NCI-H187 treated with DMSO at 0.1 percent for 48 hours (cell line): ENCODE measurements around the gene ARMCX5.

Experiments used
- DNase-seq: peaks from one replicate; lab custom pipeline; 2025; lab: John Stamatoyannopoulos, UW

ARMCX5 gene

GRCh38 chrX:102599084-102599950 is at the start of gene ARMCX5:
Gene ARMCX5 (plus strand): TSS chrX:102599515. CDS start chrX:102602142, 2,627 bp downstream.
- peak; percentile 78 for DNase-seq

GRCh38 chrX:102558607-102559006 is 40.7 kb upstream of the ARMCX5 start:
- DNase-seq, result no peak

GRCh38 chrX:102560423-102561068 is 38.8 kb upstream of the ARMCX5 start:
- DNase-seq, result no peak

DNA sequence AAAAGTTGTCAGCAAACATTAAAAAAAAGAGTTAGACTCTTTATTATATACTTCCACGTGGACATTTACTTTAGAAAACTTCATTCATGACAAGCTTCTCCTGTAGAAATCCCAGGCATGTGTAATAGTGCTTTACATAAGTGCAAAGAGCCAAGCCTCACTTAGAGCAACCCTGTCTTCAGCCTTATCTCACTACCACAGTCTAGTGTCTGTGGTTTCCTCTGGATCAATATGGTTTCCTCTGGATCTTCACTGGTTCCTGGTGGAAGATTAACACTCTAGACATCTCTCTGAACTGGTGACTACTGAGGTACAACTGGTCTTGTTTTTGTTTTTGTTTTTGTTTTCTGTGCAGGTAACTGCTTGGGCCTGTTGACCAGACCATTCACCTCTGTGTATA is 18.4 kb upstream of the ARMCX5 start:
- no peak for DNase-seq

DNA sequence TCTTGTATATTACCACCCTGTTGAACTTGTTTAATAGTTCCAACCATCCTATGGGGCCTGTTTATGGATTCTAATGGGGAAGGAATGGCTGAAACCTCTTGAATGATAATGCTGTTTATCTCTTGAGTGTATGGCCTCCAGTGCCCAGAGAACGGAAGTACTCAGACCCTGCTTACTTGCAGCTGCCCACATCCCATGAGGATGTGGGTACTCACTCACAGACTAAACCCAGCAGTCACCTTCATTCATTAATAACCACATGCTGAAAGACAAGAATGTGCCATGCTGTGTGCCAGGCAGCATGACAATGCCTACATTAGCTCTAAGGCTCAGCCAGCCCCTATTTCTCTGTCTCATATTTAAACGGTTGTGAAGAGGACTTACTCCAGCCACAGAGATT is 5.9 kb upstream of the ARMCX5 start:
- no peak for DNase-seq

DNA sequence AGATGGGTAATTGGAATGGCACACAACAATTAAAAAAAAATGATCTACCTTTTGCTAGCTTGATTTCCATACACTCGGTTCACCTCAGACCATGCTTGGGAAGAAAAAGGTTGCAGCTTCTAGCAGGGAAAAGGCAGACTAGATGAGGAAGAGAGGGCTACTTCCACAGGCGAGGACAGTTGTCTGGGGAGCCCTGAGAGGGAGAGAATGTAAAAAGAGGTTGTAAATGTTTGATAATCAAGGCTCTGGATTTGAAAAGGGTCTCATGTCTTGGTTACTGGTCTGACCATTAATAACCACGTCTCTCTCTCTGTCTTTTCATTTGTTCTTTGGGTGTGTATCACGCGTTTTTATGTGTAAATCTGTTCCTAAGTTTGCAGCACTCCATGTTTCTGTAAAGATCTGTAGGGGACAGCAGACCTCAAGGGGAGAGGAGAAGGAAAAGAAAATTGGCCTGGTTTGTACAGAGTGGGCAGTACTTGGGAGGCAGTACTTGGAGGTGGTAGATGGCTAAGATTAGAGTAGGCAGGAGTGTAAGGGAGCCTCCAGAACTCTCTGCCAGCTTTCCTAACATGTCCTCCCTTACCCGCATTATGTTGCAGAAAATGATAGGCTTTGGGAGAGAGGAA is 750 bp downstream of the ARMCX5 start:
- DNase-seq, result no peak

DNA sequence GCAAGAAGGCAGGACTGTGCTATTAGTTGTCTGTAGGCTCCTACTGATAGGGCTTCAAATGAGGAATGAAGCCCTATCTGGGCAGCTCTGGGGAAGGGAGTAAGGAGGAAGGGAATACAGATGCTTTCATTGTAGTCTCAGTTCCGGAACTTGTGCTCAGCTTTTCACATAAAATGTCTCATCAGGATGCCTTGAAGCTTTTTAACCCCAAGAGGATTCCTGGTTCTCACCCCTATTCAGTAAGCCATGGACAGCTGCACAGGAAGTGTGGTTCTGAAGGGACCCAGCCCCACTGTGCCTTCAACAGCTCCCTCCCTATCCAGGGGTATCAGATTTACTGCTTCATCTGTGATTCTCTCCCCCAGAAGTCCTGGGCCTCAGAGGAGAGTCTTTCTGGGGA is 5.0 kb downstream of the ARMCX5 start:
- DNase-seq, result no peak

- DNase-seq, result no peak
These were observed 6.8 kb downstream of the ARMCX5 start for GRCh38 chrX:102606115-102606514.

GRCh38 chrX:102610905-102611304 is 11.6 kb downstream of the ARMCX5 start:
- no peak for DNase-seq

DNA sequence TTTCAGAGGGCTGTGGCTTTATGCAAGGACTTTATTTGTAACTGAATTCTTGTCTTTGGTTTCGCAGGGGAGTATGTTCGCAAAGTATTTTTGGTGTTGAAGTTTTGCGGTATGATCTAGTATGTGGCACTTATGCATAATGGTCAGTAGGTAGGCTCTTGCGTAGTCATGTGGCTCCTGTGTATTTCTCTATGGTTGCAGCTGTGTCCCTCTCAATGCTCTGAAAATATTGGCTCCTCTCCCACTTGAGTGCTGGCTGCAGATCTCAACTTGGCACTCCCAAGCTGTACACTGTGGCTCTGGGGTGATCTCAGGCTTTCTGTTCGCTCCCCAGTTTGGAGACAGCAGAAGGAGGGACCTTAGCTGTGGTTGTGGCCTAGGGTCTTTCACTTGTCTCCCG is 24.8 kb downstream of the ARMCX5 start:
- no peak for DNase-seq

DNA sequence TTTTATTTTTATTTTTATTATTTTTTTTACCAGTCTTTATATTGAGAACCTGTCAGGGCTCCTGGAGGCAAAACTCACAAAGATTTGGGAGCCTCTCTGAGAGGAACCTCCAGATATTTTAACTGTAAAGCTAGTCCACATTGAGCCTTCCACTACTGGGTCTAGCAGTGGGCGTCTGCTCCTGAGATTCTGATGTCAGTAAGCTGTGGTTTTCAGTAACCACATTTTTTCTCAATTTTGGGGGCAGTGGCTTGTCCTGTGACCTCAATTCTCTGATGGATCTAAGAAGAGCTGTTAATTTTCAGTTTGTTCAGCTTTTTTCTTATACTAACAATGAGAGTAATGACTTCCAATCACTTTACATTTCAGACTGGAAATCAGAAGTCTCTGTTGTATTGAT is 28.3 kb downstream of the ARMCX5 start:
- DNase-seq, result no peak

DNA sequence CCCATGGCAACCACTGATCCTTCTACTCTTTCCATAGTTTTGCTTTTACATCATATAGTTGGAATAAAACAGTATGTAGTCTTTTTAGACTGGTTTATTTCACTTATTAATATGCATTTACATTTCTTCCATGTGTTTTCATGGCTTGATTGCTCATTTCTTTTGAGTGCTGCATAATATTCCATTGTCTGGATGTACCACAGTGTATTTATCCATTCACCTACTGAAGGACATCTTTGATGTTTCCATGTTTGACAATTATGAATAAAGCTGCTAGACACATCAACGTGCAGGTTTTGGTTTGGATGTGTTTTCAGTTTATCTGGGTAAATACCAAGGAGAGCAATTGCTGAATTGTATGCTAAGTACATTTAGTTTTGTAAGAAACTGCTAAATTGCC is 38.2 kb downstream of the ARMCX5 start:
- no peak for DNase-seq

GRCh38 chrX:102650903-102651241 is 51.6 kb downstream of the ARMCX5 start:
- no peak for DNase-seq

- DNase-seq, result no peak
These were observed 52.1 kb downstream of the ARMCX5 start, which contains the start of gene GPRASP1 for GRCh38 chrX:102651242-102652011. Gene GPRASP1 (plus strand): TSS chrX:102651483. CDS start chrX:102653914, 2,431 bp downstream.

DNA sequence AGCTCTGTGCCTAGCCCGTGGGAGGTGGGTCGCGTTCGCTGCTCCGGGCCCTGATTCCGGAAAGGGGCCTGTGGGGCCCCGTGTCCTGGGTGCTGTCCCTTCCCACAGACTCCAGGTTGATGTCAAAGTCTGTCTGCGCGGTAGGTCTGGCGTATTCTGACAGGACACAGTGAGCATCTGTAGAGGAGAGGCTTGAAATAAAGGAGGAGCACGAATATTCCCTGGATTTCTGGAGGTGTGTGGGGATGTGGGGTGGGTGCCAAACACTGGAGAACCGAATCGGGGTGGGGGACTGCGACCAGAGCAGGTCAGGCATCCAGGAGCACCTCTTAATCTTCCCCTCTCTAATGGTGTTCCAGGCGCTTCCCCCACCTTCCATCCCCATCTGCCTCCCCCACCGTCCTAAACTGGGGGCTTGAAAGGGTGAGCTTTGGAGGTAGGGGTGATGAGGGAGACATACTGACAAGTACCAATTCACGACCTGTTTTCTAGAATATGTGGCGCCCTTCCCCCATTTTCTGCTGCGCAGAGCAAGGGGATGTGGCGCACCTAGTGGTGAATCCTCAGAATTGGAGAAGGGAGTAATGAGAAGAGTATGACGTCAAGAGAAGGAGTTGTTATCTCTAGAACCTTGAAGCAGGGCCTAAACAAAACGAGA is 52.8 kb downstream of the ARMCX5 start:
- no peak for DNase-seq
